Spleen (tissue), 7 donors: ENCODE measurements around the gene PNLIPRP2.

Experiments
- CTCF ChIP-seq, 11 experiments: fragments of 200-600 bp in 7 of 11; fragments of 450-650 bp in 4 of 11; sonication (generic) in 4 of 11; IDR thresholded peaks in 8 of 11; conservative IDR thresholded peaks in 3 of 11; 1 replicate in 7 of 11; 2 replicates in 4 of 11; pipeline versions ENCODE4 v1.4.0 to v1.8.0; 2016 to 2021; ENCODE audit warnings: antibody characterized with exemption in 11 of 11, inconsistent platforms in 4 of 11, mild to moderate bottlenecking in 1 of 11
- POLR2A ChIP-seq, 3 donors: fragments of 450-650 bp; IDR thresholded peaks; one replicate each; pipeline ENCODE4 v1.5.1; 2017; ENCODE audit warnings: antibody characterized with exemption in 3 of 3, mild to moderate bottlenecking in 1 of 3
- POLR2AphosphoS5 ChIP-seq, 3 donors: sonication (generic); formaldehyde crosslinking; IDR thresholded peaks; one replicate each; pipeline ENCODE4 v1.5.1; 2017; ENCODE audit warnings: antibody characterized with exemption in 3 of 3
- donor health status: DM: no; HTN: no; CAD: no; lungs with moderate emphysema.
- donor health status: DM: no; HTN: no; CAD: no.
- donor health status: DM: no; HTN: no; CAD: no.

- TF ChIP-seq CTCF (IDR thresholded peaks at IDR 0.05 in 8 of 11, conservative IDR thresholded peaks at IDR 0.05 in 3 of 11) (no peak), POLR2AphosphoS5 (IDR thresholded peaks at IDR 0.05) (no peak), POLR2A (IDR thresholded peaks at IDR 0.05) (no peak)
Measured at GRCh38 chr10:116674901-116675423, 54.2 kb downstream of the PNLIPRP2 start.
